ENCODE measurements around the gene STAU1.

GRCh38 chr20:49187330-49187850 is 744 bp downstream of the STAU1 start:
- TF ChIP-seq CTCF (IDR thresholded peaks at IDR 0.05) (no peak), POLR2A (IDR thresholded peaks at IDR 0.05) (no peak)
